DMS 273 (cell line): Measurements from ENCODE around the gene PRADC1.
"Not testable (repeated sequence)": the region's sequence is repeated elsewhere in the genome, so short reads cannot be mapped to it uniquely, and the experiment has no call there.

ENCODE experiments used
- DNase-seq: peaks from one replicate; lab custom pipeline; 2025; ENCODE audit not compliant: unreplicated experiment; lab: John Stamatoyannopoulos, UW

Gene PRADC1

DNA sequence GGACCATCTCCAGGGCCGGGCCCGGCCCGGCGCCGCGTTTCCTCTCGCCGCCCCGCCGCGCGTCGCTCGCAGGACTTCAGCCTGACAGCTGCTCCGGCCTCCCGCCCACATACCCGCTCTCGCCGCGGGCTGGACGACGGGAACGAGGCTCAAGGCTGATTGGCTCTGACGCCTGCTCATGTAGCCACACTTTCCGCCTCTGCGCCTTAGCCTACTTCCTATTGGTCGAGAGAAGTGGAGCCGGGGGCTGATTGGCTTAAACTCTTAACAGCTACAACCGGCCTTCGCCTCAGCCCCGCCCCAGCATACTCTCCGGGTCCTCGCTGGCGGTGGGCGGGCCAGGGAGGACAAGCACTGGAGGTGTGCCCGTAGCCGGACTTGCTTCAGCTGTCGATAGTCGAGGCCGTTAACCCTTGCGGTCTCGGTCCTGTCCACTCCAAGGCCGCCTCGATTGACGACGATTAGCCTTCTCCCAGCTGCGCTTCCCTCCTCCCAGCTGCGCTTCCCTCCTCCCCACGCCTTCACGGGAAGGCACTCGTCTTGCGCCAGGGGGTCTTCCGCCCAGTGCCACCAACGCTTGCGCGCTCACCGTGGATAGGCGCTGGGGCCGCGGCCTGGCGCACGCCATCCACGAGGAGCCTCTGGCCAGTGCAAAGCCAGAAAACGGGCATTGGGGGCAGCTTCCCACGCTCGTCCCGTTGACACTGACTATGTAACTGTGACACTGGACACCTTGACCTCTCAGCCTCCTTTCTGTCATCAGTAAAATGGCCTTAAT, at the start of gene PRADC1:
PRADC1 (minus strand) TSS at position 86 of the 778 bp plus-strand sequence; CDS start at position 7, 79 bp downstream.
- peak; percentile 100 for DNase-seq

DNA sequence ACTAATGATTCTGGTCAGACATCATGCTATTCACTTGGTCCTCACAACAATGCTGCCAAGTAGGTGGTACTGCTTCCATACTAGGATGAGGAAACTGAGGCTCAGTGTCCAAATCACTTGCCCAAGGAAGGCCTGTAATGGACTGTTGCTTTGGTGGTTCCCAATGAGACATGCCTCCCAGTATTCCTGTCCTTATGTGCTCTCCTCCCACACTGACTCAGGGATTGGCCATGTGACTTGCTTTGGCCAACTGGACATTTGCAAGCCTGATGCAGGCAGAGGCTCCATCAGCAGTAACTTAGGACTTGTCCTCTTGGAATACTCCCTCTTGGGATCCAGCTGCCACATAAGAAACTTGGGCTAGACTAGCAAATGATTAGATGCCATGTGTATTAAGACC, 48.2 kb upstream of the PRADC1 start:
- no peak for DNase-seq

DNA sequence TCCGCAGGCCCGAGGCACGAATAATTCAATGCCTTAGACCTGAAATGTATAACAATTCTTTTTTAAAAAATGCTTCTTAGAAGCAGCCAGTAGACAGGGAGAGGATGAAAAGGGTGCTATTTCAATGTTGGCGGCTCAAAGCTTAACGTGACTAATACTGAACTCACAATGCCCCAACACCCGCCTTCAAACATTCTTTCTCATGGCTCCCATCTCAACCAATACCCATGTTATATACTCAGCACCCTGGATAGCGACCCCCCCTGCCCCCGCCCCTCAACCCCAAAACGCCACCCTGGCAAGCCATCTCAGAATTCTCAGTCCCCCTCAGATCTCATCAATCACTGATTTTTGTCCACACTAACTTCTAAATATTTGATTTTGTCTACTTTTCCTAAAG, 46.8 kb upstream of the PRADC1 start:
- DNase-seq, result no peak

DNA sequence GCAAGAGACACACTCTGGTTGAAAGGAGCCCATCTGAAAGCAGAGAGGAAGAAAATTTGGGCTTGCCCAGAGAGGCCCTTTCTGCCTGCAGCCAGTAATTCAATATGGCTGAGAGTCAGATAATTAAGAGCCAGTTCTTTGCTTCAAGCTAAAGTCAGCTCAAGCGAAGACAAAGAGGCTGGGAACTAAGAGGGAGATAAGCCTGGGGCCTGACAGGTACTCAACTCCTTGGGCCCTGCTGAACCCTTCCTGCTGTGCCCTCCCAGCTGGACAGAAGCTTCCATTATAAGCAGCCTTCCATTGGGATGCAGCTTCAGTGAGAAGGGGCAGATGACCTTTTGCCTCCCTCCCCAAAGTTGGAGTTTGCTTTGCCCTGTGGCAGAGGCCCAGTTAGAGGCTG, 39.2 kb upstream of the PRADC1 start:
- DNase-seq, result no peak

DNA sequence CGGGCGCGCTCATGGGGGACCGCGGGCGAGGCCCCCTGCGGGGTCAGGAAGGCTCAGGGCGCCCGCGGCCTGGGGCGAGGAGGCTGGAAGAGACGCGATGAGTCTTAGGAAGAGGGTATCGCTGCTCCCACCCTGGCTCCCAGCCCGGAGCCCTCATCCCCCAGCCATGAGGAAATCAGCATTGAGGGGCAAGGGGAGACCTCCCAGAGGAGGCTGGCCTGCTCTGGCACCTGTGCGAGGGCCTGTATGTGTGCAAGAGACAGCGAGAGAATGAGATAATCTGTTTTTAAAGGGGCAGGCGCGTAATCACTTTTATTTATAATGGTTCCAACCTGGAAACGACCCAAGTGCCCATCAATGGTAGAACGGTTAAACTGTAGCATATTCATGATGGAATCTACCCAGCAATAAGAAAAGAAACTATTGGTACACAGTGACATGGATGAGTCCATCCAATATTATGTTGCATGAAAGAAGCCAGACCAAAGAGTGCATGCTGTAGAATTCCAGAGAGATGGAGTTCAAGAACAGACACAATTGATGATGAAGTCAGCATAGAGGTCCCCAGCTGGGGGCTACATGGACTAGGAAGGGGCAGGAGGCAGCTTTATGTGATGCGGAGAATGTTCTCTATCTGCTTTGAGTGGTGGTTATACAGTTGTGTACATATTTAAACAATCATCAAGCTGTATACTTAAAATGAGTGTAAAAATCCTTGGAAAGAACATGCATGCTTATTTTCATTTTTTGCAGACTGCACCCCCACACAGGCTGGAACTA, 36.8 kb upstream of the PRADC1 start:
- no peak for DNase-seq

DNA sequence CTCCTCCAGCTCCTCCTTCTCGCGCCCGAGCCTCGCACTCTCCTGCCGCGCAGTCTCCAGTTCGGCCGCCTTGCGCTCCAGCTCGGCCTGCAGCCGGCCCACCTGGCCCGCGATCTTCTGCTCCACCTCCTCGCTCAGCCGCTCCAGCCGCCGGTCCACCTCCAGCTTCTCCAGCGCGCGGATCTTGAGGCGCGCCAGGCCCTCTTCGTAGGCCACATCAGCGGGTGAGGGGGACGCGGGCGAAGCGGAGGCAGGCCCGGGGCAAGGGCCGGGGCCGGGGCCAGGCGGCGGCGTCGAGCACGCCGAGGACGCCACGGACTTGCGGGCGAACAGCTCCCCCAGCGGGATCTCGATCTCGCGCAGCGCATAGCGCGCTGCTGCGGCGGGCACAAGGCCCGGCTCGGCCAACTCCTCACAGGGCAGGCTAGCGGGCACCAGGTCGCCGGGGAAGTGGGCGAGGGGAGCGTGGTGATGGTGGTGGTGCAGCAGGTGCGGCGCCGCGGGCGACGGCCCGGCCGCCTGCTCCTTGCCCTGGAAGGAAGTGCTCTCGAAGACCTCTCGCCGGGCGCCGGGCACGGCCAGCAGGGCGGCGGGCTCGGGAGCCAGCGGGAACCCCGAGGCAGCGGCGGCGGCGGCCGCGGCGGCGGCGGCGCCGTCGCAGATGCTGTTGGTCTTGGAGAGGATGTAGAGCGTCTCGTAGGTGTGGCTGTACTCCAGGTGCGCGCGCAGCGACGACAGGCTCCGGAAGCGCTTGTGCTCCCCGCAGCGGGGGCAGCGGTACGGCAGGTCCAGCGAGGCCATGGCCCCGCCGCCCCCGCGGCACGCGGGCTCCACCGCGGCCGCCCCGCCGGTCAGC, 36.0 kb upstream of the PRADC1 start:
- DNase-seq, result peak; percentile 82

DNA sequence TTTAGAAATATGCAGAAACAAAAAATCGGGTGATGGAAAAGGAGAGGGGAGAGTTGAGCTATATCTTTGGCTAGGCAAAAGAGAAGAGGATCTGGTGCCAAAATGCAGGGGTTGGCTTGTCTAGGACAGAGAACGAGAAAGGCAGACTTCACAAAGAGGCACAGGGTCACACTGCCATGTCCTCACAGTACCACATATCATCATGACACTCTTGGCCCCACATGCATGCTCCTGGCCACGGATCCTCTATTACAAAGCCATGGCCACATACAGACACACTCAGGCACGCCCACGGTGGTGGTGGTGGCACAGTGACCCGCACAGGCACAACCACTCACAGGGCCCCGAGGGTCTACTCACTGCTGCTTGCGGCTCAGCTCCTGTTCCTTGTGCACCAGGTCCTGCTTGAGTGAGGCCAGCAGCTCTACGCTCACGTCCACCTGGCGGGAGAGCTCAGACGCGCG, 35.4 kb upstream of the PRADC1 start:
- no peak for DNase-seq

DNA sequence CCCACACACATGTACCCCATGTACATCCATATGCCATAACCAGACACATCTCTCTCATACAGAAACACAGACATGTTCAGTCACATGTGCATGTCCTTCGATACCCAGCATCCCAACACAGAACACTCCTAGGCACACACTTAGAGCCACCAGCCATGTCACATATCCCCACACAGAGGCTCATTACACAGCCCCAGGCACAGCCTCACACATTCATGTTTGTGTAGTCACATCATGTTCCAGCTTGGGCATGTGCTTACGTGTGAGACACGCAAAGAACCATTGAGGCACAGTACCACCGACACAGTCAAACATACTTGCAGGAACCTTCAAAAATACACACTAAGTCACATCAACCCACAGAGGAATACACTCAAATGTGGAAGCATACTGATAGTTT, 34.0 kb upstream of the PRADC1 start:
- DNase-seq, result no peak

DNA sequence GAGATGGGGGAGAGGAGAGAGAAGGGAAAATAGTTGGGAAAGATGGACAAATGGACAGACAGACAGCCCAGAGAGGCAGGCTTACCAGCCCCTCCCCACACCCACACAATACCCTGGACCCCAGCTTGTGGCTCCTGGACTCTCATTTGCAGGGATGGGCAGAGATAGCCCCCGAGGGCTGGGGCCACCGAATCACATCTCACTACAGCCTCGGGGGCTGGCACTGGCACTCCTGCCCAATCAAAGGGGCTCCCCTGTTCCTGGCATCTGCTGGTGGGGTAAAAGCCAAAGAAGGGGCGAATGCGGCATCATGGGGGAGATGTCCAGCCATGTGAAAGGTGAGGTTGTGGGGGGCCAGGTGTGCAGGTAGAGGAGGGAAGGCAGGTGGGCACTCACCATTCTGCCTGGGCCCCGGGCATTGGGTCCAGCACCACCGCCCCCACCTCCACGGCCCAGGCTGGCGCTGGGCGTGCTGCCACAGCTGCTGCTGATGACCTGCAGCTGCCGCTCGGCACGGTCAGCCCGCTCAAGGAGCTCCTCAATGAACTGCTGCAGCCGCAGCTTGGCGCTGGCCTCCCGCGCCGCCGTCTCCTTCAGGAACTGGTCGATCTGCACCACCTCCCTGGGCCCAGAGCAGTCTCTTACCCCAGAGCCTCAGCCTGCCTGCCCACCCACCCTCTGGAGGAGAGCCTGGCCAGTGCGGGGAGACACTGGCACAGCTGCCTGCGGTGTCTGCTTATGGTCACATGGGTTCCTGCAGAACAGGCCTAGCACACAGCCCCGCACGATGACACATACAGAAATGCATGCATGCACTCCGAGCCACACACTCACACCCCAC, 33.2 kb upstream of the PRADC1 start:
- no peak for DNase-seq

DNA sequence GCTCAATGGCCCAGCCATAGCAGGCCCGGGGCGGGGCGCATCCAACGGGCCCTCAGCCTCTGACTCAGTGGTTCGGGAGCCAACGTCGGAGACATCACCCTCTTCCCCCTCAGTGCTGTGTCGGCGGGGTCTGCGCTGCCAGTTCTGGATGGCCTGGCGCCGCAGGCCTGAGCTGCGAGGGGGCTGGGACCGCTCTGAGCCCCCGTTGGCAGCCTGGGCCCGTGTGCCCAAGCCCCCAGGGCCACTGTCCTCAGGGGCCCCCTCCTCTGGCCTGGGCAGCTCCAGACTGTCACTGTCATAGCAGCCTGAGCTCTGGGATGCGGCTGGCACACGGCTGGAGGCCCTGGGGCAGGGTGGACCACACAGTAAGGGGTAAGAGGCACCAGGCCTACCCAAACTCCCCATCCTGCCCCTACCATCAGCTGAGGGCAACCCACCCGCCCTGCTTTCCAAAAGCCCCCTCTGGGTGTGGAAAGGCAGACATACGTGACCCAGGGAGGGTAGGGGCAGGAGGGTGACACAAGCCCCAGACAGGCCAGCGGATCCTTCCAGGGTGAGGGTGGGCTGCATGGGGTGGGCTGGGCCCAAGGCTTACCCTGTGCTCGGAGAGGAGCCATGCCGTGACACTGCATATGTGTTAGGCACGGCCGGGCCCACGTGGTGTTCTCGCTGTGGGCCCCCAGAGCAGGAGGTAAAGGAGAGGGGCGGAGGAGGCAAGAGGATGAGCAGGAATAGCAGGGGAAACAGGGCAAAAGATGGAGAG, 32.4 kb upstream of the PRADC1 start:
- no peak for DNase-seq

DNA sequence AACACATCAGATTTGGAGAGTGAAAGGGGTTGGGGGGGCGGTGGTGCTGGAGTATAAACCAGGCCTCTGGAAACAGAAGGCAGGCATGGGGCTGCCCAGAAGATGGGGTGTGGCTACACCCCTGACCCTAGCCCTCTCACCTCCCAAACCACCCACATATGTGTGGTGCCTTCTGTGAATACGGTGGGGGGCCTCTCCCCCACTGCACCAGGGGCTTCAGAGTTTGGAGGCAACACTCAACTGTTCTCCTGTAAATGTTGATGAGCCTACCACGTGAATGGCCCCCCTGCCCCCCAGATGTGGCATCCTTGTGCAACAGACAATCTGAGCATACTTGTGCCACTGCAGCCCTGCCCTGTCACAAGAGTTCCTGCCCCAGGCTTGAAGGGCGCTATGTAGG, 31.7 kb upstream of the PRADC1 start:
- no peak for DNase-seq

DNA sequence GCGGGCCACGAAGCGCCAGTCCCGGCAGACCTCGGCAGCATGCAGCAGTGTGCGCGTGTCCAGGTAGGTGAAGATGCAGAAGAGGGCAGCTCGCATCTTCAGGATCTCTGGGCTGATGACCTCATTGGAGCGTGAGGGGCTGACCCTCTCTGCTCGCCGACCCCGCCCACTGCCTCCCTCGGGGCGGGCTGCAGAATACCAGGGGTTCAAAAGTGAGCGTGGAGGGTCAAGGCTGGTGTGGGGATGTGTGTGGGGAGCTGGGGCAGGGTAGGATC, 31.2 kb upstream of the PRADC1 start:
- no peak for DNase-seq

DNA sequence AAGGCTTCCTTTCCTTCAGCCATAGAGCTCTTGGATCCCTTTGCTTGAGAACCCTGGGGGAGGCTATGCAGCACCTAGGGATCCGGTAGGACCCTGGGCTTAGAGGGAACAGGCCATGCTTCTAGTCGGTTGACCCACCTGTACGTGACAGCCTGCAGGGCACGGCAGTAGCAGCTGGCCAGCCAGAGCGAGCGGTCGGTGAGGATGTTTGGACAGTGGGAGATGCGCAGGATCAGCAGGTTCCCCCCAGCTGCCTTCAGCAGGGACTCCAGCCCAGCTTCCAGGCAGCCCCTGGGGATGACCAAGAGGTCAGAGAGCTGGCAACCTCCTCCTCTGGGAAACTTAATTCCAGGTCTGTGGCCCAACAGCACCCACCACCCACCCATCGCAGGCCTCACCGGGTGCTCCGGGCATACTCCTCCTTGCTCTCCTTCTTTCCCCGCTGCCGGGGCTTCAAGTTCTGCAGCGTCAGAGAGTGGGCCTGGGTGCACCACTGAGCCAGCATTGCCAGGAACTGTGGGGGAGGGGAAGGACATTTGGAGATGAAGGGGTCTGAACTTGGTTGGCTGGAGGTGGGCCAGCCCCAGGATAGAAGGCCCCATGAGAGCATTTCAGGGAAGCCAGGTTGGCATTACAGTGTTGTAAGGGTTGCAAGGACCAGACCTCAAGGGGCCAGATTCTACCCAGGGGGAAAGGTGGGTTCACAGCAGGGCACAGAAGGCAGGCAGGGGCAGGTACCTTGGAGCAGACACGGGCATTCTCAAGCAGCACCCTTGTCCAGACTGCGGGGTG, 30.7 kb upstream of the PRADC1 start:
- no peak for DNase-seq

DNA sequence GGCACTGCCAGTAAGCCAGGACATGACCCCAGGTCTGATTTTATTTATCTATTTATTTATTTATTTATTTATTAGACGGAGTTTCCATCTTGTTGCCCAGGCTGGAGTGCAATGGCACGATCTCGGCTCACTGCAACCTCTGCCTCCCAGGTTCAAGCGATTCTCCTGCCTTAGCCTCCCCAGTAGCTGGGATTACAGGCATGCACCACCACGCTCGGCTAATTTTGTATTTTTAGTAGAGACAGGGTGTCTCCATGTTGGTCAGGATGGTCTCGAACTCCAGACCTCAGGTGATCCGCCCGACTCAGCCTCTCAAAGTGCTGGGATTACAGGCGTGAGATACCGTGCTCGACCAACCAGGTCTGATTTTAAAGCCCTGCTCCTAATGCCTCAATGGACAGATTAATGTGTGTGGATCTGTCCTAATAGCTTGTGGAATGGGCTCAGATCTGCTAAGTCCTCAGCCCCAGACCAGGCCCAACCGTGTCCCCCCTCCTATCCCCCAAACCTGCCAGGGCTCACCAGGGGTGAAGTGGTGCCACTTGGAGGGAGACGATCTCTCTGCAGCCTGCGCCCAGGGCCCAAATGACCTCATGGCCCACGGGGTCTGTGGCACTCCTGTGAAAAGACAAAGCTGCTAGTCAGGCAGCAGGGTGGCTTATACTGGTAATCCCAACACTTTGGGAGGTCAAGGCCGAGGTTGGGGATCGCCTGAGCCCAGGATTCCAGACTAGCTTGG, 29.8 kb upstream of the PRADC1 start:
- DNase-seq, result not testable (repeated sequence)

DNA sequence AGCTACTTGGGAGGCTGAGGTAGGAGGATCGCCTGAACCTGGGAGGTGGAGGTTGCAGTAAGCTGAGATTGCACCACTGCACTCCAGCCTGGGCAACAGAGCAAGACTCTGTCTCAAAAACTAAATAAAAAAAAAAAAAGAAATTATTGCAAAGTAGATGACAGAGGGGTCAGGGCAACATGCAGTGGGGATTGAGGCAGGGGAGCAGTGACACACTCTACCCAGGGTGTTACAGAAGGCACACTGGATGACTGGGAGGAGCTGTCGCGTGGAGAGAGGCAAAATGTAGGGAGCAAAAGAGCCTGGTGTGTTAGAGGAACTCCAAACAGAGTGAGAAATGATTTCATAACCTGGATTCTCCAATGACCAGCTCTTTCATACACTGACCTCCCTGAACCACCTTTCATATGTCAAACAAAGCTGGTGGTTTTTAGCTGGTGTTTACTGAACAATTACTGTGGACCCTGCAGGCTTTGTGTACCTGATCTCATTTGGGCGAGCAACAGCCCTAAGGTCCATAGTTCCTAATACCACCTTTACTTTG, 29.1 kb upstream of the PRADC1 start:
- no peak for DNase-seq

DNA sequence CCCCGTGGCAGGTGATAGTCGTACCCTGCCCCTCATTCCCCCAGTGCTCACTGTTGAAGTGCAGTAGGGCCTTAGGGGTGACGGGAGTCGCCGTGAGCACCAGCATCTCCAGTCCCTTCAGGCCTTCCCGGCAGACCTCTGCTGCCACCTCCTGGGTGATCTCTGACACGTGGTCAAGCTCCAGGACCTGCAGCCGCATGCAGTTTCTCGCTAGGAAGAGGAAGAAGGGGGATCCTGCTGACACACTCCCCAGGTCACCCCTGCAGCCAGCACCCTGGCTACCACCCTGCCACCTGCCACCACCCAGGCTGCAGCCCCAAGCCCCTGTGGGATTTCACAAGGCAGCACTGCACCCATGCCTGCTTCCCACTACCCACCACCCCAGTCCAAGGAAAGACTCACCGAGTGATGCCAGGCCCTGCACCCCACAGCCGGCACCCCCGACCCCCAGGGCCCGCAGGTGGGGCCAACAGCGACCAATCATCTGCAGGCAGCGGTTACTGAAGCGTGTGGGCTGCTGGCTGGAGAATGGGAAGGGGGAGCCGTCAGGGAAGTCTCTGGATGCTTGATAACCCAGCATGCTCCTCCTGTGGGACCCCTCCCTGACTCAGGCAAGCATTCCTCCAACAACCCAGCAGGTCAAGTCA, 27.4 kb upstream of the PRADC1 start:
- DNase-seq, result peak; percentile 66

DNA sequence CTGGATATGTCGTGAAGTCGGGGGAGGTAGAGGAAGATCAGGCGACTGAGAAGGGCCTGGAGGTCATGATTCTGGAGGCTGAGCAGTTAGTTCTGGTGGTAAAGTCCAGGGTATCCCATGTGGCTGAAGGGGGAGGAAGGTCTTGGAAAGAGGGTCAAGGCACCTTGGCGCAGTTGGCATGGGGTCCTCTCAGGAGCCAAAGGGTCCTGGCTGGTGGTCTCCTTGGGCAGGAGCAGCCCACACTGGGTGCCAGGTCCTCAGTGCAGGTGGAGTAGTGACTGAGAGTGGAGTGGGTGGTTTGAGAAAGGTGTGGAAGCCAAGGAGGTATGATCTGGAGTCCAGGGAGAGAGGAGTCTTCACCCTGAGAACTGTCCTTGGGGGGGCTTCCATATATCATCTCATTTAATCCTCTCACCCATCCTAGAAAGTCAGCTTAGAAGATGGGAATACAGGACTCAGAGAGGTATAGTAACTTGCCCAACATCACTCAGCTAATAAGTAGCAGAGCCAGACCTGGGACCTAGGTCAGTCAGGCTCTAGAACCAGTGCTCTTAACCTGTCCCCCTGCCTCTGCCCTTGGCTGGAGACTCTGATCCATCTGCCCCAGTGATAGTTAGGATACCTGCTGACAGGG, 26.8 kb upstream of the PRADC1 start:
- no peak for DNase-seq
